ENCODE measurements around the gene GSTT2.
"Not testable (repeated sequence)": the region's sequence is repeated elsewhere in the genome, so short reads cannot be mapped to it uniquely, and the experiment has no call there.

The GSTT2 gene
- total RNA-seq: 0 reads per million in 3 donors

- not testable (repeated sequence) for H3K4me1 ChIP-seq (ENCODE audit: control insufficient read depth, insufficient read depth, low read length, poor library complexity, severe bottlenecking); H3K27me3 ChIP-seq (replicated peaks; ENCODE audit: control insufficient read depth, insufficient read depth, low read length, poor library complexity, severe bottlenecking); H3K9me3 ChIP-seq (ENCODE audit: control insufficient read depth, low read length); DNase-seq; H3K4me3 ChIP-seq (ENCODE audit: insufficient read depth, low read depth, low read length, poor library complexity, severe bottlenecking); H3K36me3 ChIP-seq (ENCODE audit: control insufficient read depth, insufficient read depth, low read length); H3K27ac ChIP-seq (ENCODE audit: insufficient read depth, low read length, poor library complexity, severe bottlenecking)
Measured at GRCh38 chr22:23979557-23980240, at the start of gene GSTT2. Gene GSTT2, plus strand, starts transcription at chr22:23980134.

- no peak overlapping the region for H3K27ac ChIP-seq (ENCODE audit: insufficient read depth, low read length, poor library complexity, severe bottlenecking)
- H3K4me3 ChIP-seq (ENCODE audit: insufficient read depth, low read depth, low read length, poor library complexity, severe bottlenecking): no peak overlapping the region
- H3K9me3 ChIP-seq (ENCODE audit: control insufficient read depth, low read length): no peaks in the 10 kb centered on the region
- H3K27me3 ChIP-seq (replicated peaks; ENCODE audit: control insufficient read depth, insufficient read depth, low read length, poor library complexity, severe bottlenecking): no peaks in the 10 kb centered on the region
- DNase-seq: no peak
- no peaks in the 10 kb centered on the region for H3K4me1 ChIP-seq (ENCODE audit: control insufficient read depth, insufficient read depth, low read length, poor library complexity, severe bottlenecking)
- H3K36me3 ChIP-seq (ENCODE audit: control insufficient read depth, insufficient read depth, low read length): no peaks in the 10 kb centered on the region
Measured at GRCh38 chr22:23938328-23939016, 41.5 kb upstream of the GSTT2 start.

GRCh38 chr22:23939017-23939357, 40.9 kb upstream of the GSTT2 start:
- Histone ChIP-seq H3K36me3 (ENCODE audit: control insufficient read depth, insufficient read depth, low read length) (no peaks in the 10 kb centered on the region), H3K27me3 (replicated peaks; ENCODE audit: control insufficient read depth, insufficient read depth, low read length, poor library complexity, severe bottlenecking) (no peaks in the 10 kb centered on the region), H3K9me3 (ENCODE audit: control insufficient read depth, low read length) (no peaks in the 10 kb centered on the region), H3K4me1 (ENCODE audit: control insufficient read depth, insufficient read depth, low read length, poor library complexity, severe bottlenecking) (no peaks in the 10 kb centered on the region), H3K27ac (ENCODE audit: insufficient read depth, low read length, poor library complexity, severe bottlenecking) (no peak overlapping the region), H3K4me3 (ENCODE audit: insufficient read depth, low read depth, low read length, poor library complexity, severe bottlenecking) (no peak overlapping the region)
- no peak for DNase-seq

GRCh38 chr22:23940166-23940565, 39.8 kb upstream of the GSTT2 start:
- DNase-seq; H3K27ac ChIP-seq (ENCODE audit: insufficient read depth, low read length, poor library complexity, severe bottlenecking); H3K9me3 ChIP-seq (ENCODE audit: control insufficient read depth, low read length); H3K36me3 ChIP-seq (ENCODE audit: control insufficient read depth, insufficient read depth, low read length); H3K27me3 ChIP-seq (replicated peaks; ENCODE audit: control insufficient read depth, insufficient read depth, low read length, poor library complexity, severe bottlenecking); H3K4me1 ChIP-seq (ENCODE audit: control insufficient read depth, insufficient read depth, low read length, poor library complexity, severe bottlenecking); H3K4me3 ChIP-seq (ENCODE audit: insufficient read depth, low read depth, low read length, poor library complexity, severe bottlenecking): not testable (repeated sequence)

GRCh38 chr22:23947391-23947790, 32.5 kb upstream of the GSTT2 start:
- H3K4me1 ChIP-seq (ENCODE audit: control insufficient read depth, insufficient read depth, low read length, poor library complexity, severe bottlenecking); DNase-seq; H3K4me3 ChIP-seq (ENCODE audit: insufficient read depth, low read depth, low read length, poor library complexity, severe bottlenecking); H3K27me3 ChIP-seq (replicated peaks; ENCODE audit: control insufficient read depth, insufficient read depth, low read length, poor library complexity, severe bottlenecking); H3K9me3 ChIP-seq (ENCODE audit: control insufficient read depth, low read length); H3K36me3 ChIP-seq (ENCODE audit: control insufficient read depth, insufficient read depth, low read length); H3K27ac ChIP-seq (ENCODE audit: insufficient read depth, low read length, poor library complexity, severe bottlenecking): not testable (repeated sequence)

GRCh38 chr22:23949764-23950163, 30.2 kb upstream of the GSTT2 start:
- H3K36me3 ChIP-seq (ENCODE audit: control insufficient read depth, insufficient read depth, low read length); H3K4me1 ChIP-seq (ENCODE audit: control insufficient read depth, insufficient read depth, low read length, poor library complexity, severe bottlenecking); DNase-seq; H3K9me3 ChIP-seq (ENCODE audit: control insufficient read depth, low read length); H3K27me3 ChIP-seq (replicated peaks; ENCODE audit: control insufficient read depth, insufficient read depth, low read length, poor library complexity, severe bottlenecking); H3K4me3 ChIP-seq (ENCODE audit: insufficient read depth, low read depth, low read length, poor library complexity, severe bottlenecking); H3K27ac ChIP-seq (ENCODE audit: insufficient read depth, low read length, poor library complexity, severe bottlenecking): not testable (repeated sequence)

- not testable (repeated sequence) for H3K36me3 ChIP-seq (ENCODE audit: control insufficient read depth, insufficient read depth, low read length); DNase-seq; H3K4me3 ChIP-seq (ENCODE audit: insufficient read depth, low read depth, low read length, poor library complexity, severe bottlenecking)
Measured at GRCh38 chr22:23951383-23951782, 28.6 kb upstream of the GSTT2 start.

GRCh38 chr22:23952794-23953405, 27.0 kb upstream of the GSTT2 start:
- H3K4me1 ChIP-seq (ENCODE audit: control insufficient read depth, insufficient read depth, low read length, poor library complexity, severe bottlenecking); H3K36me3 ChIP-seq (ENCODE audit: control insufficient read depth, insufficient read depth, low read length); H3K27me3 ChIP-seq (replicated peaks; ENCODE audit: control insufficient read depth, insufficient read depth, low read length, poor library complexity, severe bottlenecking); H3K27ac ChIP-seq (ENCODE audit: insufficient read depth, low read length, poor library complexity, severe bottlenecking); DNase-seq; H3K9me3 ChIP-seq (ENCODE audit: control insufficient read depth, low read length); H3K4me3 ChIP-seq (ENCODE audit: insufficient read depth, low read depth, low read length, poor library complexity, severe bottlenecking): not testable (repeated sequence)

More at GRCh38 chr22:23951383-23951782, 28.6 kb upstream of the GSTT2 start:
- H3K27ac ChIP-seq (ENCODE audit: insufficient read depth, low read length, poor library complexity, severe bottlenecking); H3K4me1 ChIP-seq (ENCODE audit: control insufficient read depth, insufficient read depth, low read length, poor library complexity, severe bottlenecking); H3K27me3 ChIP-seq (replicated peaks; ENCODE audit: control insufficient read depth, insufficient read depth, low read length, poor library complexity, severe bottlenecking); H3K9me3 ChIP-seq (ENCODE audit: control insufficient read depth, low read length): not testable (repeated sequence)

GRCh38 chr22:23953485-23953884, 26.4 kb upstream of the GSTT2 start:
- not testable (repeated sequence) for H3K4me1 ChIP-seq (ENCODE audit: control insufficient read depth, insufficient read depth, low read length, poor library complexity, severe bottlenecking); H3K27ac ChIP-seq (ENCODE audit: insufficient read depth, low read length, poor library complexity, severe bottlenecking); H3K4me3 ChIP-seq (ENCODE audit: insufficient read depth, low read depth, low read length, poor library complexity, severe bottlenecking); H3K27me3 ChIP-seq (replicated peaks; ENCODE audit: control insufficient read depth, insufficient read depth, low read length, poor library complexity, severe bottlenecking); H3K9me3 ChIP-seq (ENCODE audit: control insufficient read depth, low read length); H3K36me3 ChIP-seq (ENCODE audit: control insufficient read depth, insufficient read depth, low read length); DNase-seq

GRCh38 chr22:23954193-23954990, 25.5 kb upstream of the GSTT2 start:
- not testable (repeated sequence) for H3K27me3 ChIP-seq (replicated peaks; ENCODE audit: control insufficient read depth, insufficient read depth, low read length, poor library complexity, severe bottlenecking); H3K4me1 ChIP-seq (ENCODE audit: control insufficient read depth, insufficient read depth, low read length, poor library complexity, severe bottlenecking); H3K9me3 ChIP-seq (ENCODE audit: control insufficient read depth, low read length); H3K36me3 ChIP-seq (ENCODE audit: control insufficient read depth, insufficient read depth, low read length); DNase-seq; H3K27ac ChIP-seq (ENCODE audit: insufficient read depth, low read length, poor library complexity, severe bottlenecking); H3K4me3 ChIP-seq (ENCODE audit: insufficient read depth, low read depth, low read length, poor library complexity, severe bottlenecking)

Measured in effector memory CD4-positive, alpha-beta T cell (primary cell).